PC-9 (cell line): Measurements from ENCODE around the gene EIF4G3. TPM values are rescaled to one million over a fixed set of nuclear protein-coding genes. Genes with fewer than 3 reads are reported as not detected.
"Not testable (repeated sequence)": the region's sequence is repeated elsewhere in the genome, so short reads cannot be mapped to it uniquely, and the experiment has no call there.

ENCODE experiments used
- BruUV-seq: library from RNA; stranded (reverse); fragments of 400-500 nt; replicated peaks from 2 replicates; lab custom pipeline; 2021; lab: Mats Ljungman, UMichigan
- CTCF ChIA-PET: fragments of 300-600 bp; sonication (Branson Sonifier 250); formaldehyde crosslinking; loops from one replicate; lab custom pipeline; 2022; ENCODE audit warnings: antibody characterized with exemption; lab: Charles Lee
- POLR2A ChIA-PET: fragments of 300-600 bp; sonication (Branson Sonifier 250); formaldehyde crosslinking; loops from one replicate; lab custom pipeline; 2022; ENCODE audit warnings: antibody characterized with exemption; ENCODE audit not compliant: unreplicated experiment; lab: Charles Lee
- DNase-seq, 2 experiments: peaks; one replicate each; pipeline versions ENCODE4 v3.0.0 to v3.0.0-alpha.2; 2015 to 2022; ENCODE audit warnings: mixed read lengths in 1 of 2
- H2AFZ ChIP-seq: fragments of 200-600 bp; sonication (generic); 2 replicates; pipeline ENCODE4 v1.8.1; 2017; ENCODE audit warnings: antibody characterized with exemption
- H3F3A ChIP-seq: fragments of 200-600 bp; sonication (generic); 2 replicates; pipeline ENCODE4 v1.8.1; 2017; ENCODE audit warnings: antibody characterized with exemption, mild to moderate bottlenecking, low read depth; ENCODE audit not compliant: insufficient read depth
- H3K27ac ChIP-seq: fragments of 200-600 bp; sonication (generic); 2 replicates; pipeline ENCODE4 v1.6.1; 2016; ENCODE audit warnings: mixed run types
- H3K27me3 ChIP-seq: fragments of 200-600 bp; sonication (generic); 2 replicates; pipeline ENCODE4 v1.6.1; 2016; ENCODE audit warnings: low read depth, mixed run types; ENCODE audit not compliant: insufficient read depth
- H3K36me3 ChIP-seq: fragments of 200-600 bp; sonication (generic); 2 replicates; pipeline ENCODE4 v1.6.1; 2016; ENCODE audit warnings: low read depth, mixed run types
- H3K4me1 ChIP-seq: fragments of 200-600 bp; sonication (generic); replicated peaks from 2 replicates; pipeline ENCODE4 v1.6.1; 2016; ENCODE audit warnings: mixed run types; ENCODE audit not compliant: insufficient read depth
- H3K4me2 ChIP-seq: fragments of 200-600 bp; sonication (generic); 2 replicates; pipeline ENCODE4 v1.6.1; 2017; ENCODE audit warnings: mixed run types
- H3K4me3 ChIP-seq: fragments of 200-600 bp; sonication (generic); 2 replicates; pipeline ENCODE4 v1.6.1; 2016; ENCODE audit warnings: mixed run types
- H3K79me2 ChIP-seq: fragments of 200-600 bp; sonication (generic); 2 replicates; pipeline ENCODE4 v1.6.1; 2017; ENCODE audit warnings: low read depth, mixed run types
- H3K9me2 ChIP-seq: fragments of 200-600 bp; sonication (generic); 2 replicates; pipeline ENCODE4 v1.8.1; 2017; ENCODE audit warnings: mild to moderate bottlenecking; ENCODE audit not compliant: insufficient read depth
- H3K9me3 ChIP-seq: fragments of 200-600 bp; sonication (generic); 2 replicates; pipeline ENCODE4 v1.8.1; 2016; ENCODE audit warnings: low read depth; ENCODE audit not compliant: insufficient read depth
- H4K20me1 ChIP-seq: fragments of 200-600 bp; sonication (generic); 2 replicates; pipeline ENCODE4 v1.8.1; 2017; ENCODE audit not compliant: insufficient read depth
- CTCF ChIP-seq: fragments of 200-600 bp; sonication (generic); conservative IDR thresholded peaks from 2 replicates; pipeline ENCODE4 v1.6.1; 2017; ENCODE audit warnings: mixed run types, antibody characterized with exemption, mild to moderate bottlenecking, moderate library complexity
- EZH2 ChIP-seq: fragments of 200-600 bp; sonication (generic); IDR thresholded peaks from 2 replicates; pipeline ENCODE4 v1.8.0; 2017; ENCODE audit warnings: antibody characterized with exemption, low read depth
- intact Hi-C: fragments of 100-400 bp; cut with micrococcal nuclease; formaldehyde crosslinking; loops from one replicate; pipeline ENCODE4 v1.10.0; 2022; ENCODE audit not compliant: unreplicated experiment
- total RNA-seq: library from RNA; stranded (reverse); gene quantifications from 2 replicates; pipeline ENCODE4 v1.2.3, GENCODE V29; 2021

The EIF4G3 gene
- total RNA-seq, 1 experiment from 2014 or later, result 63.2 TPM

GRCh38 chr1:21185221-21185731, 8.6 kb upstream of the EIF4G3 start:
- no TSS peak for BruUV-seq
- Histone ChIP-seq H3K4me2 (no peak overlapping the region), H3K36me3 (no peaks in the 10 kb centered on the region), H2AFZ (no peak overlapping the region), H3K4me1 (no peaks in the 10 kb centered on the region), H3K9me2 (no peaks in the 10 kb centered on the region), H3K27me3 (no peaks in the 10 kb centered on the region), H3F3A (no peaks in the 10 kb centered on the region), H3K79me2 (no peaks in the 10 kb centered on the region), H3K4me3 (no peak overlapping the region), H4K20me1 (no peaks in the 10 kb centered on the region), H3K9me3 (no peaks in the 10 kb centered on the region), H3K27ac (no peak overlapping the region)
- intact Hi-C loops, result no loop called here
- DNase-seq, result no peak
- CTCF ChIA-PET, result interaction anchor here (0.6 kb wide), 1 partner anchor 390 kb away, joined by 6 read pairs; no protein-coding TSS in a partner anchor
- TF ChIP-seq CTCF, result no peak
- TF ChIP-seq EZH2, result no peak
- POLR2A ChIA-PET, result no interaction called here

- H3F3A ChIP-seq, result no peaks in the 10 kb centered on the region
- H3K27ac ChIP-seq, result no peak overlapping the region
- H3K79me2 ChIP-seq, result no peaks in the 10 kb centered on the region
- ChIA-PET POLR2A (no interaction called here), CTCF (interaction anchor here (1.1 kb wide), 1 partner anchor 45 kb away, joined by 3 read pairs; no protein-coding TSS in a partner anchor)
- H3K36me3 ChIP-seq, result no peaks in the 10 kb centered on the region
- no peak overlapping the region for H2AFZ ChIP-seq
- H3K4me3 ChIP-seq, result no peak overlapping the region
- H4K20me1 ChIP-seq, result no peaks in the 10 kb centered on the region
- DNase-seq, result no peak
- no TSS peak for BruUV-seq
- intact Hi-C loops, result no loop called here
- no peaks in the 10 kb centered on the region for H3K9me2 ChIP-seq
- TF ChIP-seq EZH2, result no peak
- TF ChIP-seq CTCF, result no peak
- no peaks in the 10 kb centered on the region for H3K27me3 ChIP-seq
- no peaks in the 10 kb centered on the region for H3K4me1 ChIP-seq
- no peaks in the 10 kb centered on the region for H3K9me3 ChIP-seq
- H3K4me2 ChIP-seq, result no peak overlapping the region
Observed at GRCh38 chr1:21184276-21184675, 7.6 kb upstream of the EIF4G3 start.

GRCh38 chr1:21182181-21182731, 5.6 kb upstream of the EIF4G3 start:
- Histone ChIP-seq H3K27ac (no peak overlapping the region), H3K4me2 (no peak overlapping the region), H3K9me3 (no peaks in the 10 kb centered on the region), H3K27me3 (no peaks in the 10 kb centered on the region), H3K79me2 (no peaks in the 10 kb centered on the region), H3K9me2 (no peaks in the 10 kb centered on the region), H4K20me1 (no peaks in the 10 kb centered on the region), H3F3A (no peaks in the 10 kb centered on the region), H2AFZ (no peak overlapping the region), H3K4me3 (no peak overlapping the region), H3K4me1 (no peaks in the 10 kb centered on the region), H3K36me3 (no peaks in the 10 kb centered on the region)
- ChIA-PET CTCF (no interaction called here), POLR2A (interaction anchor here (0.7 kb wide), 1 partner anchor 9 kb away, joined by 4 read pairs; no protein-coding TSS in a partner anchor)
- intact Hi-C loops, result no loop called here
- no TSS peak for BruUV-seq
- DNase-seq, result no peak
- TF ChIP-seq EZH2, result no peak
- no peak for TF ChIP-seq CTCF

GRCh38 chr1:21178271-21178670, 1.6 kb upstream of the EIF4G3 start:
- H3K4me3 ChIP-seq, BruUV-seq, H3K4me2 ChIP-seq, H3K27me3 ChIP-seq, H3K9me2 ChIP-seq, H3K9me3 ChIP-seq, H2AFZ ChIP-seq, H3K27ac ChIP-seq, POLR2A ChIA-PET, H3K4me1 ChIP-seq, DNase-seq, H3K36me3 ChIP-seq: not testable (repeated sequence)
- H3F3A ChIP-seq, result peaks cover 12% of the 10 kb centered on the region; the same call in 1 of the 2 replicates
- intact Hi-C loops, result loop anchor here (10.0 kb wide), 1 partner anchor 393 kb away; the partner anchor contains the start of gene HP1BP3
- H4K20me1 ChIP-seq, result peaks cover 10% of the 10 kb centered on the region
- H3K79me2 ChIP-seq, result peaks cover 27% of the 10 kb centered on the region
- CTCF ChIA-PET, result interaction anchor here (0.5 kb wide), 1 partner anchor 41 kb away, joined by 5 read pairs; no protein-coding TSS in a partner anchor
